H9 (cell line): ENCODE measurements around the gene IL17RA. TPM values are rescaled to one million over a fixed set of nuclear protein-coding genes. Genes with fewer than 3 reads are reported as not detected.

Experiments
- DNase-seq: peaks from one replicate; pipeline ENCODE4 v3.0.0-alpha.2; 2017
- H2AFZ ChIP-seq: one replicate; pipeline ENCODE4 v1.6.1; 2013; ENCODE audit warnings: mild to moderate bottlenecking, low read length, control low read depth, moderate library complexity
- H2AK5ac ChIP-seq: 2 replicates; pipeline ENCODE4 v1.6.1; 2013; ENCODE audit warnings: low read length, control low read depth, mixed read lengths; ENCODE audit not compliant: insufficient read length
- H2BK120ac ChIP-seq: one replicate; pipeline ENCODE4 v1.6.1; 2013; ENCODE audit warnings: low read depth, mild to moderate bottlenecking, low read length, control low read depth, inconsistent platforms; ENCODE audit not compliant: poor library complexity, severe bottlenecking
- H2BK12ac ChIP-seq: 2 replicates; pipeline ENCODE4 v1.6.1; 2013; ENCODE audit warnings: low read length, control low read depth, mixed read lengths, low read depth; ENCODE audit not compliant: insufficient read length
- H2BK15ac ChIP-seq: 2 replicates; pipeline ENCODE4 v1.6.1; 2013; ENCODE audit warnings: low read depth, low read length, control low read depth
- H2BK20ac ChIP-seq: one replicate; pipeline ENCODE4 v1.6.1; 2013; ENCODE audit warnings: low read depth, mild to moderate bottlenecking, low read length, control low read depth, inconsistent platforms; ENCODE audit not compliant: poor library complexity, severe bottlenecking
- H2BK5ac ChIP-seq: 2 replicates; pipeline ENCODE4 v1.6.1; 2013; ENCODE audit warnings: low read length, control low read depth, mixed read lengths; ENCODE audit not compliant: insufficient read length
- H3K14ac ChIP-seq: 2 replicates; pipeline ENCODE4 v1.6.1; 2013; ENCODE audit warnings: low read length, control low read depth; ENCODE audit not compliant: insufficient read depth
- H3K18ac ChIP-seq: 2 replicates; pipeline ENCODE4 v1.6.1; 2013; ENCODE audit warnings: low read depth, mild to moderate bottlenecking, mixed read lengths, low read length, control low read depth; ENCODE audit not compliant: insufficient read length
- H3K23ac ChIP-seq: 2 replicates; pipeline ENCODE4 v1.6.1; 2013; ENCODE audit warnings: low read length, control low read depth, mixed read lengths, low read depth; ENCODE audit not compliant: insufficient read length
- H3K23me2 ChIP-seq: 2 replicates; pipeline ENCODE4 v1.6.1; 2013; ENCODE audit warnings: low read depth, mild to moderate bottlenecking, mixed read lengths, low read length, control low read depth; ENCODE audit not compliant: insufficient read length, poor library complexity, severe bottlenecking
- H3K27ac ChIP-seq: 2 replicates; pipeline ENCODE4 v1.5.1; 2013; ENCODE audit warnings: low read length, control low read depth, mixed read lengths, low read depth; ENCODE audit not compliant: insufficient read length
- H3K27me3 ChIP-seq: 2 replicates; pipeline ENCODE4 v1.6.1; 2013; ENCODE audit warnings: low read length, control low read depth, inconsistent platforms; ENCODE audit not compliant: insufficient read depth
- H3K4ac ChIP-seq: 2 replicates; pipeline ENCODE4 v1.6.1; 2013; ENCODE audit warnings: low read depth, mild to moderate bottlenecking, control low read depth, inconsistent platforms, low read length, moderate library complexity
- H3K4me1 ChIP-seq: 2 replicates; pipeline ENCODE4 v1.6.1; 2013; ENCODE audit warnings: low read length, control low read depth, inconsistent platforms; ENCODE audit not compliant: insufficient read depth
- H3K4me2 ChIP-seq: 2 replicates; pipeline ENCODE4 v1.6.1; 2013; ENCODE audit warnings: low read length, control low read depth, mixed read lengths; ENCODE audit not compliant: insufficient read length, insufficient read depth
- H3K56ac ChIP-seq: 2 replicates; pipeline ENCODE4 v1.6.1; 2013; ENCODE audit warnings: low read depth, mild to moderate bottlenecking, mixed read lengths, low read length, control low read depth; ENCODE audit not compliant: insufficient read length
- H3K79me1 ChIP-seq: 2 replicates; pipeline ENCODE4 v1.6.1; 2013; ENCODE audit warnings: low read depth, mild to moderate bottlenecking, moderate library complexity, low read length, control low read depth, inconsistent platforms; ENCODE audit not compliant: insufficient read depth, poor library complexity, severe bottlenecking
- H3K79me2 ChIP-seq: 2 replicates; pipeline ENCODE4 v1.6.1; 2013; ENCODE audit warnings: low read length, control low read depth, inconsistent platforms; ENCODE audit not compliant: insufficient read depth
- H3K9ac ChIP-seq: 2 replicates; pipeline ENCODE4 v1.6.1; 2013; ENCODE audit warnings: low read length, control low read depth, mixed read lengths; ENCODE audit not compliant: insufficient read length; ENCODE audit errors: extremely low read depth
- H3K9me3 ChIP-seq: one replicate; pipeline ENCODE4 v1.6.1; 2013; ENCODE audit warnings: low read depth, low read length, inconsistent platforms; ENCODE audit not compliant: control insufficient read depth
- H3T11ph ChIP-seq: one replicate; pipeline ENCODE4 v1.6.1; 2013; ENCODE audit warnings: mild to moderate bottlenecking, low read length, control low read depth, inconsistent platforms
- H4K20me1 ChIP-seq: one replicate; pipeline ENCODE4 v1.6.1; 2013; ENCODE audit not compliant: control insufficient read depth, insufficient read length, insufficient read depth
- H4K5ac ChIP-seq: 2 replicates; pipeline ENCODE4 v1.6.1; 2013; ENCODE audit warnings: low read depth, mild to moderate bottlenecking, mixed read lengths, low read length, control low read depth; ENCODE audit not compliant: insufficient read length
- H4K8ac ChIP-seq: replicated peaks from 2 replicates; pipeline ENCODE4 v1.6.1; 2013; ENCODE audit warnings: low read length, control low read depth, mixed read lengths, low read depth; ENCODE audit not compliant: insufficient read length
- H4K91ac ChIP-seq: 2 replicates; pipeline ENCODE4 v1.6.1; 2013; ENCODE audit warnings: low read depth, mild to moderate bottlenecking, moderate library complexity, mixed read lengths, low read length, control low read depth; ENCODE audit not compliant: insufficient read length
- H3K27ac Mint-ChIP-seq, 3 experiments: 2 replicates in 2 of 3; 3 replicates in 1 of 3; pipeline ENCODE4 v1.8.0; 2020 to 2021; ENCODE audit warnings: mixed read lengths in 3 of 3, mild to moderate bottlenecking in 1 of 3, moderate library complexity in 1 of 3
- H3K27me3 Mint-ChIP-seq: 2 replicates; pipeline ENCODE4 v1.8.0; 2021; ENCODE audit warnings: low read depth, mild to moderate bottlenecking, moderate library complexity, mixed read lengths
- H3K36me3 Mint-ChIP-seq, 3 experiments: 2 replicates in 2 of 3; 3 replicates in 1 of 3; pipeline ENCODE4 v1.8.0; 2020 to 2021; ENCODE audit warnings: low read depth in 3 of 3, mixed read lengths in 3 of 3; ENCODE audit not compliant: insufficient read depth in 1 of 3
- H3K4me1 Mint-ChIP-seq, 2 experiments: 2 replicates each; pipeline ENCODE4 v1.8.0; 2020; ENCODE audit warnings: mixed read lengths in 2 of 2
- H3K4me3 Mint-ChIP-seq, 2 experiments: 2 replicates in 1 of 2; 3 replicates in 1 of 2; pipeline ENCODE4 v1.8.0; 2020 to 2021; ENCODE audit warnings: mild to moderate bottlenecking in 2 of 2, mixed read lengths in 2 of 2, moderate library complexity in 1 of 2
- H3K9me3 Mint-ChIP-seq, 2 experiments: 2 replicates in 1 of 2; 3 replicates in 1 of 2; pipeline ENCODE4 v1.8.0; 2020; ENCODE audit warnings: mild to moderate bottlenecking in 2 of 2, mixed read lengths in 2 of 2, moderate library complexity in 1 of 2
- CTCF ChIP-seq: fragments of 200-600 bp; sonication (generic); conservative IDR thresholded peaks from 3 replicates; pipeline ENCODE4 v1.8.0; 2021; ENCODE audit warnings: antibody characterized with exemption, mild to moderate bottlenecking
- WGBS: extraction: QIAGEN DNeasy Blood & Tissue Kit; methylation state at CpG from one replicate; pipeline ENCODE4 v1.1.7; 2013; ENCODE audit warnings: missing lambda C conversion rate, low lambda C conversion rate, mixed read lengths; ENCODE audit not compliant: insufficient read length; ENCODE audit errors: extremely low coverage; 5-methylcytosine and 5-hydroxymethylcytosine counted together
- total RNA-seq: library from RNA; stranded (reverse); gene quantifications from 2 replicates; pipeline ENCODE4 v1.2.1, GENCODE V29; 2021

Gene IL17RA
- total RNA-seq, 1 experiment from 2014 or later: 12.4 TPM

- H3K79me2 ChIP-seq: no peaks in the 10 kb centered on the region
- H3K56ac ChIP-seq: no peak overlapping the region
- no CpG with 5 or more reads among the region's 7 CpGs for WGBS
- no peaks in the 10 kb centered on the region for H3K9me3 ChIP-seq
- no peak overlapping the region for H3K4ac ChIP-seq
- no peak overlapping the region for H4K8ac ChIP-seq
- no peak overlapping the region for H2BK12ac ChIP-seq
- H3K4me1 ChIP-seq: no peaks in the 10 kb centered on the region
- H2BK20ac ChIP-seq: no peak overlapping the region
- no peak overlapping the region for H2BK5ac ChIP-seq
- H3K4me1 Mint-ChIP-seq: peaks cover 13 to 14% of the 10 kb centered on the region in 2 experiments; a peak in 3 of 4 replicates
- H2BK120ac ChIP-seq: no peak overlapping the region
- no peak overlapping the region for H3K9ac ChIP-seq
- H3K79me1 ChIP-seq: peaks cover 5% of the 10 kb centered on the region
- TF ChIP-seq CTCF: no peak
- H3K4me3 Mint-ChIP-seq: no peak overlapping the region
- no peak overlapping the region for H3K18ac ChIP-seq
- H4K20me1 ChIP-seq: no peaks in the 10 kb centered on the region
- no peaks in the 10 kb centered on the region for H3K9me3 Mint-ChIP-seq
- no peak overlapping the region for H3K23ac ChIP-seq
- no peaks in the 10 kb centered on the region for H3K23me2 ChIP-seq
- no peak overlapping the region for H3K27ac ChIP-seq
- no peak overlapping the region for H3T11ph ChIP-seq
- H4K5ac ChIP-seq: no peak overlapping the region
- H3K4me2 ChIP-seq: no peak overlapping the region
- DNase-seq: no peak
- H3K14ac ChIP-seq: no peak overlapping the region
- no peak overlapping the region for H3K27ac Mint-ChIP-seq
- H2AK5ac ChIP-seq: no peak overlapping the region
- no peaks in the 10 kb centered on the region for H3K27me3 ChIP-seq
- no peak overlapping the region for H4K91ac ChIP-seq
- no peak overlapping the region for H2AFZ ChIP-seq
- no peaks in the 10 kb centered on the region for H3K27me3 Mint-ChIP-seq
- peaks cover 0 to 23% (median 5%) of the 10 kb centered on the region in 3 experiments; a peak in 5 of 7 replicates for H3K36me3 Mint-ChIP-seq
- H2BK15ac ChIP-seq: no peak overlapping the region
Observed at GRCh38 chr22:17096071-17096470, 11.3 kb downstream of the IL17RA start.
